Kidney (tissue), 14 donors: Measurements from ENCODE around the gene FAM89B. TPM values are rescaled to one million over a fixed set of nuclear protein-coding genes. Genes with fewer than 3 reads are reported as not detected.

ENCODE experiments used
- DNase-seq, 5 donors: peaks; one replicate each; pipeline ENCODE4 v3.0.0-alpha.2; 2013 to 2020
- FAIRE-seq: peaks from 2 replicates; lab custom pipeline; 2012; peaks lifted over from hg19 to GRCh38; lab: Jason Lieb, UNC
- H3K27ac ChIP-seq, 2 donors: one replicate each; pipeline ENCODE4 v1.7.0; 2013; ENCODE audit warnings: low read depth in 2 of 2, low read length in 2 of 2, inconsistent platforms in 1 of 2
- H3K27me3 ChIP-seq: one replicate; pipeline ENCODE4 v1.7.1; 2013; ENCODE audit warnings: low read length, inconsistent platforms; ENCODE audit not compliant: control insufficient read depth, insufficient read depth
- H3K36me3 ChIP-seq, 3 donors: one replicate each; pipeline versions ENCODE4 v1.7.0 to v1.7.1; 2013; ENCODE audit warnings: low read length in 3 of 3, control low read depth in 1 of 3, inconsistent platforms in 1 of 3; ENCODE audit not compliant: insufficient read depth in 3 of 3, control insufficient read depth in 2 of 3
- H3K4me1 ChIP-seq, 3 donors: one replicate each; pipeline versions ENCODE4 v1.7.0 to v1.7.1; 2013; ENCODE audit warnings: low read length in 3 of 3, inconsistent platforms in 1 of 3, low read depth in 1 of 3; ENCODE audit not compliant: control insufficient read depth in 2 of 3, insufficient read depth in 2 of 3
- H3K4me3 ChIP-seq, 3 donors: one replicate each; pipeline versions ENCODE4 v1.7.0 to v1.8.1; 2013; ENCODE audit warnings: low read length in 3 of 3, control low read depth in 1 of 3, inconsistent platforms in 1 of 3
- H3K9ac ChIP-seq, 3 donors: one replicate each; pipeline versions ENCODE4 v1.7.0 to v1.7.1; 2013; ENCODE audit warnings: low read length in 3 of 3, control low read depth in 1 of 3, inconsistent platforms in 1 of 3
- H3K9me3 ChIP-seq, 3 donors: one replicate each; pipeline versions ENCODE4 v1.7.0 to v1.7.1; 2013; ENCODE audit warnings: low read length in 3 of 3, control low read depth in 1 of 3, inconsistent platforms in 1 of 3; ENCODE audit not compliant: control insufficient read depth in 2 of 3, insufficient read depth in 1 of 3
- intact Hi-C: fragments of 100-400 bp; cut with DNase I; formaldehyde crosslinking; loops from one replicate; pipeline ENCODE4 v1.11.1; 2022
- polyA plus RNA-seq: library from polyadenylated mRNA; stranded (reverse); fragments of 350-450 nt; fragmentation: Illumina TruSeq; extraction: RNeasy Lipid Tissue Mini Kit (QIAGEN cat#74804); gene quantifications from one replicate; pipeline ENCODE4 v1.2.3, GENCODE V29; 2014; ENCODE audit warnings: low read depth, low replicate concordance; ENCODE audit not compliant: insufficient read depth
- total RNA-seq: library from RNA; stranded (reverse); fragmentation: NEBNext Ultra II Directional; extraction: Animal tissue kit (Norgen Biotek cat#: 25700); gene quantifications from one replicate; pipeline ENCODE4 v1.2.1, GENCODE V29; 2021
- TF ChIP-seq, protein P1 (sequence below): IDR thresholded peaks from 3 replicates; pipeline ENCODE4 v1.5.1; 2012; ENCODE audit warnings: mild to moderate bottlenecking, moderate library complexity, borderline replicate concordance; ENCODE audit not compliant: insufficient read depth; ENCODE audit errors: extremely low read depth
- donor health status: control.
- donor health status: control.
- donor health status: control.
- donor health status: control.
- donor health status: control.
- donor health status: DM: yes; HTN: yes; CAD: no.
- donor health status: Normal renal cell carcinoma (clear cell type).

The FAM89B gene
- total and polyA plus RNA-seq, 2 donors from 2014 or later: 33.5 to 36.7 TPM

- DNase-seq (no peak), FAIRE-seq (no peak)
- H3K36me3 ChIP-seq: no peaks in the 10 kb centered on the region
- no peak overlapping the region for H3K4me3 ChIP-seq
- H3K9me3 ChIP-seq: no peaks in the 10 kb centered on the region
- peaks cover 0 to 40% (median 14%) of the 10 kb centered on the region in 3 donors for H3K4me1 ChIP-seq
- peak overlapping the region; percentile 90 to 93 for H3K27ac ChIP-seq
- TF ChIP-seq, protein P1, sequence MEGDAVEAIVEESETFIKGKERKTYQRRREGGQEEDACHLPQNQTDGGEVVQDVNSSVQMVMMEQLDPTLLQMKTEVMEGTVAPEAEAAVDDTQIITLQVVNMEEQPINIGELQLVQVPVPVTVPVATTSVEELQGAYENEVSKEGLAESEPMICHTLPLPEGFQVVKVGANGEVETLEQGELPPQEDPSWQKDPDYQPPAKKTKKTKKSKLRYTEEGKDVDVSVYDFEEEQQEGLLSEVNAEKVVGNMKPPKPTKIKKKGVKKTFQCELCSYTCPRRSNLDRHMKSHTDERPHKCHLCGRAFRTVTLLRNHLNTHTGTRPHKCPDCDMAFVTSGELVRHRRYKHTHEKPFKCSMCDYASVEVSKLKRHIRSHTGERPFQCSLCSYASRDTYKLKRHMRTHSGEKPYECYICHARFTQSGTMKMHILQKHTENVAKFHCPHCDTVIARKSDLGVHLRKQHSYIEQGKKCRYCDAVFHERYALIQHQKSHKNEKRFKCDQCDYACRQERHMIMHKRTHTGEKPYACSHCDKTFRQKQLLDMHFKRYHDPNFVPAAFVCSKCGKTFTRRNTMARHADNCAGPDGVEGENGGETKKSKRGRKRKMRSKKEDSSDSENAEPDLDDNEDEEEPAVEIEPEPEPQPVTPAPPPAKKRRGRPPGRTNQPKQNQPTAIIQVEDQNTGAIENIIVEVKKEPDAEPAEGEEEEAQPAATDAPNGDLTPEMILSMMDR: no peak
- intact Hi-C loops: no loop called here
- H3K9ac ChIP-seq: no peak overlapping the region
- H3K27me3 ChIP-seq: no peaks in the 10 kb centered on the region
These were observed 12.8 kb upstream of the FAM89B start for GRCh38 chr11:65559535-65559934.

GRCh38 chr11:65559951-65560537 lies 12.3 kb upstream of the FAM89B start:
- Histone ChIP-seq H3K9me3 (no peaks in the 10 kb centered on the region), H3K27ac (peak overlapping the region; percentile 41 to 45), H3K4me1 (peaks cover 0 to 36% (median 14%) of the 10 kb centered on the region in 3 donors), H3K9ac (no peak overlapping the region), H3K36me3 (no peaks in the 10 kb centered on the region), H3K27me3 (no peaks in the 10 kb centered on the region), H3K4me3 (no peak overlapping the region)
- intact Hi-C loops: no loop called here
- TF ChIP-seq, protein P1: no peak
- FAIRE-seq: no peak
- DNase-seq: peak in 2 of 5 donors; percentile 58 to 64

DNA sequence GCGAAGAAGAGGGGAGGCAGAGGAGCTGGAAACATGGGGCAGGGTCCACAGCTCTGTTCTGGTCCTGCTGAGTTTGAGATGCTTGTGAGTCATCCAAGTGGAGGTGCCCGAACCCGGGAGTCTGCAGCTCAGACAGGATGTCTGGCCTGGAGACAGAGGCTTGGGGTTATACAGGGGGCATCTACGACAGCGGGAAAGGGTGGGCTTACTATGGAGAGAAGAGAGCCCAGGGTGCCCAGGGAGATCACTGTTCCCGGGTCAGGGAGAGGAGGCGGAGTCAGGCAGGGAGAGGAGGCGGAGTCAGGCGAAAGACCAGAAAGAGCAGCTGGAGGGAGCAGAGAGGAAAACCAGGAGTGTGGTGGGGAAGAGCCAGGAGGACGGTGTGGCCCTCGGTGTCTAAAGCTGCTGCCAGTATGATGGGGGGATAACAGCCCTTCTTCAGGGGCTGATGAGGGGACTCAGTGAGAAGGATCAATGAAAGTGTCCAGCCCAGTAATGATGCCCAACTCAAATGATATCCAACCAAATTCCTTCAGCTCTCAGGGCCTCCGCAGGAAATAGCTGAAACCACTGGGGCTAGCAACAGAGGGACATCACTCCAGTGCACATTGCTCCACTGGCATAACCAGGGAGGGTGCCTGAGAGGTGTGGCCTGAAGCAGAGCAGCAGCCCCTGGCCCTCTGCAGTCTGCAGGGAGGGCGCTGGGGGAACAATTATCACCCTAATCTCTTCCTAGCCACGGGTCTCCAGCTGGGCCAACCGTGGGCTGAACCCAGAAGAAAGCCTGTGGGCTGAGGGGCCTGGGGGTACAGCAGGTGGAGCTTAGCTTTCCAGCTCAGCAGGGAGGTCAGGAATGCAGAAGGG lies 11.6 kb upstream of the FAM89B start:
- peaks cover 0 to 30% (median 14%) of the 10 kb centered on the region in 3 donors for H3K4me1 ChIP-seq
- no peak overlapping the region for H3K4me3 ChIP-seq
- H3K27ac ChIP-seq: peak overlapping the region; percentile 41 to 45
- H3K9ac ChIP-seq: no peak overlapping the region
- no peaks in the 10 kb centered on the region for H3K27me3 ChIP-seq
- intact Hi-C loops: no loop called here
- H3K9me3 ChIP-seq: no peaks in the 10 kb centered on the region
- DNase-seq: peak; percentile 57 to 84 (median 78)
- H3K36me3 ChIP-seq: no peaks in the 10 kb centered on the region
- TF ChIP-seq, protein P1: no peak
- FAIRE-seq: no peak
